Measurements from ENCODE around the gene UPK2.
"Not testable (repeated sequence)": the region's sequence is repeated elsewhere in the genome, so short reads cannot be mapped to it uniquely, and the experiment has no call there.

The UPK2 gene

GRCh38 chr11:118931571-118931970 lies 24.5 kb upstream of the UPK2 start:
- Histone ChIP-seq H3K9ac (ENCODE audit: low read length) (no peak overlapping the region), H3K36me3 (ENCODE audit: control insufficient read depth, insufficient read depth, low read length) (no peaks in the 10 kb centered on the region), H3K4me3 (ENCODE audit: low read length) (no peak overlapping the region), H3K4me1 (ENCODE audit: control insufficient read depth, insufficient read depth, low read length) (peaks cover 38% of the 10 kb centered on the region), H3K27me3 (ENCODE audit: control insufficient read depth, insufficient read depth, low read length) (no peaks in the 10 kb centered on the region), H3K9me3 (ENCODE audit: control insufficient read depth, low read length) (no peaks in the 10 kb centered on the region)

- no peak overlapping the region for H3K4me3 ChIP-seq (ENCODE audit: low read length)
- no peaks in the 10 kb centered on the region for H3K9me3 ChIP-seq (ENCODE audit: control insufficient read depth, low read length)
- H3K9ac ChIP-seq (ENCODE audit: low read length): no peak overlapping the region
Observed at GRCh38 chr11:118933486-118933885, 22.6 kb upstream of the UPK2 start.

GRCh38 chr11:118935376-118935775 lies 20.7 kb upstream of the UPK2 start:
- Histone ChIP-seq H3K36me3 (ENCODE audit: control insufficient read depth, insufficient read depth, low read length) (no peaks in the 10 kb centered on the region), H3K4me3 (ENCODE audit: low read length) (no peak overlapping the region), H3K4me1 (ENCODE audit: control insufficient read depth, insufficient read depth, low read length) (peaks cover 20% of the 10 kb centered on the region), H3K9me3 (ENCODE audit: control insufficient read depth, low read length) (no peaks in the 10 kb centered on the region), H3K27me3 (ENCODE audit: control insufficient read depth, insufficient read depth, low read length) (peaks cover 5% of the 10 kb centered on the region), H3K9ac (ENCODE audit: low read length) (no peak overlapping the region)

More at GRCh38 chr11:118933486-118933885, 22.6 kb upstream of the UPK2 start:
- Histone ChIP-seq H3K27me3 (ENCODE audit: control insufficient read depth, insufficient read depth, low read length) (no peaks in the 10 kb centered on the region), H3K36me3 (ENCODE audit: control insufficient read depth, insufficient read depth, low read length) (no peaks in the 10 kb centered on the region), H3K4me1 (ENCODE audit: control insufficient read depth, insufficient read depth, low read length) (peaks cover 26% of the 10 kb centered on the region)

- Histone ChIP-seq H3K4me1 (ENCODE audit: control insufficient read depth, insufficient read depth, low read length) (peaks cover 1% of the 10 kb centered on the region), H3K27me3 (ENCODE audit: control insufficient read depth, insufficient read depth, low read length) (peaks cover 5% of the 10 kb centered on the region), H3K36me3 (ENCODE audit: control insufficient read depth, insufficient read depth, low read length) (no peaks in the 10 kb centered on the region), H3K9ac (ENCODE audit: low read length) (no peak overlapping the region), H3K4me3 (ENCODE audit: low read length) (no peak overlapping the region), H3K9me3 (ENCODE audit: control insufficient read depth, low read length) (no peaks in the 10 kb centered on the region)
Observed at GRCh38 chr11:118938491-118939403, 17.4 kb upstream of the UPK2 start.

GRCh38 chr11:118939404-118939915 lies 16.6 kb upstream of the UPK2 start:
- Histone ChIP-seq H3K9me3 (ENCODE audit: control insufficient read depth, low read length) (no peaks in the 10 kb centered on the region), H3K4me1 (ENCODE audit: control insufficient read depth, insufficient read depth, low read length) (no peaks in the 10 kb centered on the region), H3K36me3 (ENCODE audit: control insufficient read depth, insufficient read depth, low read length) (no peaks in the 10 kb centered on the region), H3K9ac (ENCODE audit: low read length) (no peak overlapping the region), H3K4me3 (ENCODE audit: low read length) (no peak overlapping the region), H3K27me3 (ENCODE audit: control insufficient read depth, insufficient read depth, low read length) (peaks cover 5% of the 10 kb centered on the region)

- Histone ChIP-seq H3K9me3 (ENCODE audit: control insufficient read depth, low read length) (no peaks in the 10 kb centered on the region), H3K36me3 (ENCODE audit: control insufficient read depth, insufficient read depth, low read length) (no peaks in the 10 kb centered on the region), H3K9ac (ENCODE audit: low read length) (no peak overlapping the region), H3K27me3 (ENCODE audit: control insufficient read depth, insufficient read depth, low read length) (peaks cover 5% of the 10 kb centered on the region), H3K4me3 (ENCODE audit: low read length) (no peak overlapping the region), H3K4me1 (ENCODE audit: control insufficient read depth, insufficient read depth, low read length) (no peaks in the 10 kb centered on the region)
Observed at GRCh38 chr11:118939953-118940598, 16.0 kb upstream of the UPK2 start.

- no peak overlapping the region for H3K4me3 ChIP-seq (ENCODE audit: low read length)
Observed at GRCh38 chr11:118947091-118947490, 9.0 kb upstream of the UPK2 start.

GRCh38 chr11:118948000-118948399 lies 8.1 kb upstream of the UPK2 start:
- Histone ChIP-seq H3K4me3 (ENCODE audit: low read length) (no peak overlapping the region), H3K9me3 (ENCODE audit: control insufficient read depth, low read length) (no peaks in the 10 kb centered on the region), H3K9ac (ENCODE audit: low read length) (no peak overlapping the region), H3K36me3 (ENCODE audit: control insufficient read depth, insufficient read depth, low read length) (no peaks in the 10 kb centered on the region), H3K27me3 (ENCODE audit: control insufficient read depth, insufficient read depth, low read length) (no peaks in the 10 kb centered on the region), H3K4me1 (ENCODE audit: control insufficient read depth, insufficient read depth, low read length) (no peaks in the 10 kb centered on the region)

More at GRCh38 chr11:118947091-118947490, 9.0 kb upstream of the UPK2 start:
- Histone ChIP-seq H3K36me3 (ENCODE audit: control insufficient read depth, insufficient read depth, low read length) (no peaks in the 10 kb centered on the region), H3K4me1 (ENCODE audit: control insufficient read depth, insufficient read depth, low read length) (no peaks in the 10 kb centered on the region), H3K27me3 (ENCODE audit: control insufficient read depth, insufficient read depth, low read length) (no peaks in the 10 kb centered on the region), H3K9me3 (ENCODE audit: control insufficient read depth, low read length) (no peaks in the 10 kb centered on the region), H3K9ac (ENCODE audit: low read length) (no peak overlapping the region)

GRCh38 chr11:118953265-118953664 lies 2.8 kb upstream of the UPK2 start:
- peaks cover 3% of the 10 kb centered on the region for H3K27me3 ChIP-seq (ENCODE audit: control insufficient read depth, insufficient read depth, low read length)
- H3K4me3 ChIP-seq (ENCODE audit: low read length): no peak overlapping the region
- H3K9me3 ChIP-seq (ENCODE audit: control insufficient read depth, low read length): no peaks in the 10 kb centered on the region
- peaks cover 7% of the 10 kb centered on the region for H3K4me1 ChIP-seq (ENCODE audit: control insufficient read depth, insufficient read depth, low read length)
- H3K9ac ChIP-seq (ENCODE audit: low read length): no peak overlapping the region
- H3K36me3 ChIP-seq (ENCODE audit: control insufficient read depth, insufficient read depth, low read length): no peaks in the 10 kb centered on the region

- not testable (repeated sequence) for H3K4me1 ChIP-seq (ENCODE audit: control insufficient read depth, insufficient read depth, low read length); H3K36me3 ChIP-seq (ENCODE audit: control insufficient read depth, insufficient read depth, low read length); H3K9me3 ChIP-seq (ENCODE audit: control insufficient read depth, low read length); H3K4me3 ChIP-seq (ENCODE audit: low read length); H3K9ac ChIP-seq (ENCODE audit: low read length); H3K27me3 ChIP-seq (ENCODE audit: control insufficient read depth, insufficient read depth, low read length)
Observed at GRCh38 chr11:118953976-118954375, 2.1 kb upstream of the UPK2 start.

GRCh38 chr11:118956847-118957469 lies 860 bp downstream of the UPK2 start:
- Histone ChIP-seq H3K4me1 (ENCODE audit: control insufficient read depth, insufficient read depth, low read length) (peaks cover 16% of the 10 kb centered on the region), H3K36me3 (ENCODE audit: control insufficient read depth, insufficient read depth, low read length) (no peaks in the 10 kb centered on the region), H3K4me3 (ENCODE audit: low read length) (no peak overlapping the region), H3K9ac (ENCODE audit: low read length) (no peak overlapping the region), H3K27me3 (ENCODE audit: control insufficient read depth, insufficient read depth, low read length) (peaks cover 3% of the 10 kb centered on the region), H3K9me3 (ENCODE audit: control insufficient read depth, low read length) (no peaks in the 10 kb centered on the region)

- Histone ChIP-seq H3K4me1 (ENCODE audit: control insufficient read depth, insufficient read depth, low read length) (peaks cover 16% of the 10 kb centered on the region), H3K9ac (ENCODE audit: low read length) (no peak overlapping the region), H3K4me3 (ENCODE audit: low read length) (no peak overlapping the region), H3K36me3 (ENCODE audit: control insufficient read depth, insufficient read depth, low read length) (no peaks in the 10 kb centered on the region), H3K27me3 (ENCODE audit: control insufficient read depth, insufficient read depth, low read length) (peaks cover 3% of the 10 kb centered on the region), H3K9me3 (ENCODE audit: control insufficient read depth, low read length) (no peaks in the 10 kb centered on the region)
Observed at GRCh38 chr11:118957549-118957948, 1.5 kb downstream of the UPK2 start.

All from mucosa of stomach (tissue), 1 donor.